HepG2 (cell line): Measurements from ENCODE around the gene RPL22L1. TPM values are rescaled to one million over a fixed set of nuclear protein-coding genes. Genes with fewer than 3 reads are reported as not detected.

Experiments
- ATAC-seq: fragments of 200-7000 bp; cut with Tn5 transposase; 3 replicates; pipeline ENCODE4 v1.9.1; 2020; ENCODE audit warnings: mild to moderate bottlenecking, moderate library complexity
- BruUV-seq: library from RNA; stranded (reverse); fragments of 400-500 nt; replicated peaks from 2 replicates; lab custom pipeline; 2021; lab: Mats Ljungman, UMichigan
- CTCF ChIA-PET: fragments of 300-600 bp; formaldehyde crosslinking; extraction: SDS; loops from one replicate; lab custom pipeline; 2021; ENCODE audit warnings: low total read pairs, inconsistent platforms, low intra/inter-chr PET ratio; lab: Yijun Ruan, JAX
- POLR2A ChIA-PET: fragments of 350-600 bp; sonication (Branson Sonifier 250); formaldehyde crosslinking; loops from one replicate; lab custom pipeline; 2020; ENCODE audit warnings: antibody characterized with exemption, inconsistent platforms; lab: Yijun Ruan, JAX
- DNase-seq: peaks from one replicate; pipeline ENCODE4 v3.0.0-alpha.2; 2015; ENCODE audit warnings: low spot score
- FAIRE-seq: peaks from 3 replicates; lab custom pipeline; 2011; peaks lifted over from hg19 to GRCh38; lab: Jason Lieb, UNC
- H2AFZ ChIP-seq: one replicate; pipeline ENCODE4 v1.6.1; 2011; ENCODE audit warnings: low read length, inconsistent platforms
- H3K27ac ChIP-seq: fragments of 300-600 bp; 3 replicates; pipeline ENCODE4 v1.8.0; 2011; ENCODE audit warnings: mixed run types, mild to moderate bottlenecking, mixed read lengths, low read length, inconsistent platforms; ENCODE audit not compliant: insufficient read depth; ENCODE audit errors: extremely low read length
- H3K27me3 ChIP-seq, 2 experiments: fragments of 200-600 bp in 1 of 2; 2 replicates in 1 of 2; 3 replicates in 1 of 2; pipeline versions ENCODE4 v1.6.0 to v1.8.0; 2011; ENCODE audit warnings: low read length in 2 of 2, mild to moderate bottlenecking in 2 of 2, moderate library complexity in 2 of 2, inconsistent platforms in 1 of 2; ENCODE audit not compliant: insufficient read depth in 2 of 2, control insufficient read depth in 1 of 2
- H3K36me3 ChIP-seq, 2 experiments: fragments of 200-600 bp in 1 of 2; replicated peaks in 1 of 2; 2 replicates in 1 of 2; 3 replicates in 1 of 2; pipeline versions ENCODE4 v1.5.1 to v1.8.0; 2011; ENCODE audit warnings: low read length in 2 of 2, inconsistent platforms in 1 of 2; ENCODE audit not compliant: insufficient read depth in 2 of 2, control insufficient read depth in 1 of 2
- H3K4me1 ChIP-seq: 2 replicates; pipeline ENCODE4 v1.5.1; 2012; ENCODE audit warnings: low read length, inconsistent platforms; ENCODE audit not compliant: insufficient read depth
- H3K4me2 ChIP-seq: 2 replicates; pipeline ENCODE4 v1.6.0; 2011; ENCODE audit warnings: low read depth, low read length, inconsistent platforms
- H3K4me3 ChIP-seq, 3 experiments: fragments of 200-600 bp in 1 of 3; sonication (generic), shearing (Covaris generic) in 1 of 3; replicated peaks in 1 of 3; 2 replicates each; pipeline ENCODE4 v1.5.1; 2011 to 2016; ENCODE audit warnings: low read length in 3 of 3, inconsistent platforms in 2 of 3, low read depth in 2 of 3, mild to moderate bottlenecking in 2 of 3, control low read depth in 1 of 3, mixed read lengths in 1 of 3; ENCODE audit not compliant: insufficient read depth in 1 of 3
- H3K79me2 ChIP-seq: one replicate; pipeline ENCODE4 v1.6.1; 2011; ENCODE audit warnings: low read length, inconsistent platforms; ENCODE audit not compliant: insufficient read depth
- H3K9ac ChIP-seq: 2 replicates; pipeline ENCODE4 v1.6.0; 2011; ENCODE audit warnings: mild to moderate bottlenecking, low read depth, low read length, inconsistent platforms; ENCODE audit not compliant: insufficient read depth
- H3K9me3 ChIP-seq: 2 replicates; pipeline ENCODE4 v1.5.1; 2012; ENCODE audit warnings: mild to moderate bottlenecking, low read length
- H4K20me1 ChIP-seq: 2 replicates; pipeline ENCODE4 v1.6.0; 2011; ENCODE audit warnings: inconsistent platforms, mild to moderate bottlenecking, low read length, moderate library complexity; ENCODE audit not compliant: insufficient read depth
- KDM1A ChIP-seq: IDR thresholded peaks from 2 replicates; pipeline ENCODE4 v1.6.1; 2016; ENCODE audit warnings: missing compliant biosample characterization
- MNT ChIP-seq: fragments of 450-650 bp; IDR thresholded peaks from 2 replicates; pipeline ENCODE4 v1.6.1; 2016
- NR0B2 ChIP-seq: sonication (generic); formaldehyde crosslinking; IDR thresholded peaks from 2 replicates; pipeline ENCODE4 v1.4.0; 2020; ENCODE audit warnings: mild to moderate bottlenecking, missing genetic modification reagents
- SALL1 ChIP-seq: sonication (generic); formaldehyde crosslinking; IDR thresholded peaks from 2 replicates; pipeline ENCODE4 v1.8.0; 2022; ENCODE audit warnings: mild to moderate bottlenecking, missing genetic modification reagents
- SNAI1 ChIP-seq: sonication (generic); formaldehyde crosslinking; IDR thresholded peaks from 2 replicates; pipeline ENCODE4 v1.5.0; 2020; ENCODE audit warnings: mild to moderate bottlenecking, missing genetic modification reagents, borderline replicate concordance
- SP5 ChIP-seq: IDR thresholded peaks from 2 replicates; pipeline ENCODE4 v1.6.1; 2016; ENCODE audit warnings: low read depth, borderline replicate concordance
- whole genome bisulfite sequencing: methylation state at CpG from one replicate; pipeline ENCODE4 v1.1.6; 2017; ENCODE audit warnings: low lambda C conversion rate; 5-methylcytosine and 5-hydroxymethylcytosine counted together
- in situ Hi-C: cut with HindIII; loops from 2 replicates; pipeline ENCODE4 v1.10.0; 2017; ENCODE audit warnings: low pct_unique_long_range_greater_than_20kb; ENCODE audit not compliant: extremely low pct_ligation_motif_present
- intact Hi-C: fragments of 100-400 bp; cut with micrococcal nuclease; formaldehyde crosslinking; loops from one replicate; pipeline ENCODE4 v1.10.0; 2022; ENCODE audit not compliant: unreplicated experiment
- polyA plus RNA-seq, 8 experiments: library from polyadenylated mRNA; depleted of rRNA in 3 of 8; stranded (reverse) in 7 of 8; unstranded in 1 of 8; fragments of >200 nt; fragmentation: Illumina TruSeq in 4 of 8; extraction: Trizol in 4 of 8; gene quantifications; 2 replicates each; pipeline versions ENCODE4 v1.2.1 to v1.2.3, GENCODE V29; 2011 to 2016; ENCODE audit warnings: low read depth in 4 of 8, missing spikeins in 1 of 8, mixed read lengths in 1 of 8; ENCODE audit not compliant: insufficient read depth in 1 of 8
- total RNA-seq, 5 experiments: library from RNA; depleted of rRNA; stranded (reverse); fragments of >200 nt; fragmentation: Illumina TruSeq; extraction: Trizol; gene quantifications; 2 replicates each; pipeline ENCODE4 v1.2.3, GENCODE V29; 2016; ENCODE audit warnings: low read depth in 1 of 5
- TF ChIP-seq, protein P1 (sequence below): sonication (generic); formaldehyde crosslinking; IDR thresholded peaks from 2 replicates; pipeline ENCODE4 v1.8.1; 2023; ENCODE audit warnings: mild to moderate bottlenecking, missing genetic modification reagents

The RPL22L1 gene
- total and polyA plus RNA-seq, 2 of the 13 experiments (the other 11 are each of a cell fraction or from before 2014, with no cell fraction given): 42.7 to 152 TPM

- TF ChIP-seq SNAI1 (CRISPR knock-in tag) (no peak), SALL1 (CRISPR knock-in tag) (no peak), SP5 (CRISPR knock-in tag) (no peak), KDM1A (CRISPR knock-in tag) (no peak)
- TF ChIP-seq, protein P1, sequence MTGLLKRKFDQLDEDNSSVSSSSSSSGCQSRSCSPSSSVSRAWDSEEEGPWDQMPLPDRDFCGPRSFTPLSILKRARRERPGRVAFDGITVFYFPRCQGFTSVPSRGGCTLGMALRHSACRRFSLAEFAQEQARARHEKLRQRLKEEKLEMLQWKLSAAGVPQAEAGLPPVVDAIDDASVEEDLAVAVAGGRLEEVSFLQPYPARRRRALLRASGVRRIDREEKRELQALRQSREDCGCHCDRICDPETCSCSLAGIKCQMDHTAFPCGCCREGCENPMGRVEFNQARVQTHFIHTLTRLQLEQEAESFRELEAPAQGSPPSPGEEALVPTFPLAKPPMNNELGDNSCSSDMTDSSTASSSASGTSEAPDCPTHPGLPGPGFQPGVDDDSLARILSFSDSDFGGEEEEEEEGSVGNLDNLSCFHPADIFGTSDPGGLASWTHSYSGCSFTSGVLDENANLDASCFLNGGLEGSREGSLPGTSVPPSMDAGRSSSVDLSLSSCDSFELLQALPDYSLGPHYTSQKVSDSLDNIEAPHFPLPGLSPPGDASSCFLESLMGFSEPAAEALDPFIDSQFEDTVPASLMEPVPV (CRISPR knock-in tag): no peak
- TF ChIP-seq, all 625 proteins: peak for 0
These were observed 11.4 kb downstream of the RPL22L1 start (continued) for GRCh38 chr3:170858599-170858998.

DNA sequence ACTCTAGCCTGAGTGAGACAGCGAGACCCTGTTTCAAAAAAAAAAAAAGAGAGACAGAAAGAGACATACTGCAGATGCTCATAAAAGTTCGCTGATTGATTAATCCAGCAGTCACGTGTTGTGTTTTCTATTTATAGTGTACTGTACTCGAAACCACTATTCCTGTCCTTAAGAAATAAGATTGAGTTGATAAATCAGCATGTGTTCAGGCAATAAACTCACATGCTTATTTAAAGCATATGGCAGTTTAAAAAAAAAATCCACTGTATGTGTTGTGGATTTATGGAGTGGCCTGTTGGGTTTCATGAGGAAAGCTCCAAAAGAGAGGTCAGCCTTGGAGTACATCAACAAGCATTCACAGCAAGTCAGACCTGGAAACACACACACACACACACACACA lies 17.7 kb downstream of the RPL22L1 start:
- no TSS peak for BruUV-seq
- TF ChIP-seq MNT (peak; percentile 71), NR0B2 (CRISPR knock-in tag) (no peak)
- Histone ChIP-seq H3K4me3 (no peak overlapping the region), H3K4me1 (peaks cover 6% of the 10 kb centered on the region; the same call in 1 of the 2 replicates), H3K79me2 (no peaks in the 10 kb centered on the region), H3K27ac (no peak overlapping the region), H3K9me3 (no peaks in the 10 kb centered on the region), H3K27me3 (0 out of 5 replicates have a peak, but pooled peaks cover 0 to 5% of the 10 kb centered on the region in 2 experiments), H4K20me1 (no peaks in the 10 kb centered on the region), H3K4me2 (no peak overlapping the region), H3K36me3 (no peaks in the 10 kb centered on the region), H3K9ac (no peak overlapping the region), H2AFZ (no peak overlapping the region)
- CTCF ChIA-PET: no interaction called here
- in situ Hi-C loops (no loop called here), intact Hi-C loops (no loop called here)
- DNase-seq (no peak), ATAC-seq (no peak), FAIRE-seq (no peak)
- POLR2A ChIA-PET: interaction anchor here (1.0 kb wide), 1 partner anchor 17 kb away, joined by 5 read pairs; the partner anchor contains the start of gene RPL22L1
- WGBS: 11% methylated on average over 4 of the region's 4 CpGs
